Thymus (tissue), 14 donors: ENCODE data around the gene GMFB. TPM values are rescaled to one million over a fixed set of nuclear protein-coding genes. Genes with fewer than 3 reads are reported as not detected.

Source experiments
- DNase-seq, 9 donors: peaks; one replicate each; pipeline ENCODE4 v3.0.0-alpha.2; 2013; ENCODE audit warnings: low spot score in 9 of 9, low read depth in 6 of 9, missing footprints in 1 of 9
- H3K27ac ChIP-seq, 2 donors: one replicate each; pipeline ENCODE4 v1.5.1; 2013; ENCODE audit warnings: control low read depth in 1 of 2, low read depth in 1 of 2, low read length in 1 of 2, mild to moderate bottlenecking in 1 of 2, moderate library complexity in 1 of 2
- H3K27me3 ChIP-seq, 2 donors: one replicate each; pipeline ENCODE4 v1.5.1; 2013; ENCODE audit warnings: low read length in 1 of 2; ENCODE audit not compliant: control insufficient read depth in 2 of 2, insufficient read depth in 1 of 2
- H3K36me3 ChIP-seq, 2 donors: one replicate each; pipeline ENCODE4 v1.5.1; 2013; ENCODE audit warnings: low read length in 1 of 2, mild to moderate bottlenecking in 1 of 2, moderate library complexity in 1 of 2; ENCODE audit not compliant: control insufficient read depth in 2 of 2, insufficient read depth in 2 of 2
- H3K4me1 ChIP-seq, 2 donors: one replicate each; pipeline ENCODE4 v1.5.1; 2013; ENCODE audit warnings: low read length in 2 of 2; ENCODE audit not compliant: control insufficient read depth in 2 of 2, insufficient read depth in 2 of 2
- H3K4me3 ChIP-seq, 2 donors: one replicate each; pipeline ENCODE4 v1.5.1; 2013; ENCODE audit warnings: low read length in 2 of 2, control low read depth in 1 of 2, mild to moderate bottlenecking in 1 of 2
- H3K9me3 ChIP-seq, 2 donors: one replicate each; pipeline ENCODE4 v1.5.1; 2013; ENCODE audit warnings: low read length in 1 of 2, mild to moderate bottlenecking in 1 of 2; ENCODE audit not compliant: control insufficient read depth in 2 of 2, insufficient read depth in 1 of 2
- WGBS: extraction: QIAGEN DNeasy Blood & Tissue Kit; methylation state at CpG from one replicate; pipeline ENCODE4 v1.1.7; 2013; 5-methylcytosine and 5-hydroxymethylcytosine counted together
- long read RNA-seq, 10 donors: transcript quantifications; one replicate each; lab custom pipeline, GENCODE V29; 2026
- polyA plus RNA-seq: library from polyadenylated mRNA; stranded (reverse); fragments of 200-250 nt; gene quantifications from one replicate; pipeline ENCODE4 v1.2.3, GENCODE V29; 2013
- total RNA-seq: library from RNA; stranded (reverse); fragments of 120-200 nt; gene quantifications from one replicate; pipeline ENCODE4 v1.2.4, GENCODE V29; 2013
- donor health status: healthy.

GMFB gene
- total RNA-seq (29.7 TPM), polyA plus RNA-seq (24.6 TPM)
- long read RNA-seq, donor 1, full-length matches to known transcripts, result 2 of 2 reads
- long read RNA-seq, donor 1, partial matches to known transcripts, result 0 of 2 reads
- long read RNA-seq, donor 1, other reads (novel, unspliced or antisense), result 0 of 2 reads
- long read RNA-seq, donor 2, result 0 reads
- long read RNA-seq, donor 3, full-length matches to known transcripts, result 14 of 14 reads
- long read RNA-seq, donor 3, partial matches to known transcripts, result 0 of 14 reads
- long read RNA-seq, donor 3, other reads (novel, unspliced or antisense), result 0 of 14 reads
- long read RNA-seq, donor 4, full-length matches to known transcripts, result 3 of 3 reads
- long read RNA-seq, donor 4, partial matches to known transcripts, result 0 of 3 reads
- long read RNA-seq, donor 4, other reads (novel, unspliced or antisense), result 0 of 3 reads
- long read RNA-seq, donor 5, full-length matches to known transcripts, result 11 of 11 reads
- long read RNA-seq, donor 5, partial matches to known transcripts, result 0 of 11 reads
- long read RNA-seq, donor 5, other reads (novel, unspliced or antisense), result 0 of 11 reads
- long read RNA-seq, donor 6, full-length matches to known transcripts, result 12 of 12 reads
- long read RNA-seq, donor 6, partial matches to known transcripts, result 0 of 12 reads
- long read RNA-seq, donor 6, other reads (novel, unspliced or antisense), result 0 of 12 reads
- long read RNA-seq, donor 7, full-length matches to known transcripts, result 5 of 10 reads
- long read RNA-seq, donor 7, partial matches to known transcripts, result 0 of 10 reads
- long read RNA-seq, donor 7, other reads (novel, unspliced or antisense), result 5 of 10 reads
- long read RNA-seq, donor 8, full-length matches to known transcripts, result 1 of 1 reads
- long read RNA-seq, donor 8, partial matches to known transcripts, result 0 of 1 reads
- long read RNA-seq, donor 8, other reads (novel, unspliced or antisense), result 0 of 1 reads
- long read RNA-seq, donor 9, full-length matches to known transcripts, result 5 of 5 reads
- long read RNA-seq, donor 9, partial matches to known transcripts, result 0 of 5 reads
- long read RNA-seq, donor 9, other reads (novel, unspliced or antisense), result 0 of 5 reads
- long read RNA-seq, donor 10, full-length matches to known transcripts, result 4 of 10 reads
- long read RNA-seq, donor 10, partial matches to known transcripts, result 0 of 10 reads
- long read RNA-seq, donor 10, other reads (novel, unspliced or antisense), result 6 of 10 reads

GRCh38 chr14:54488646-54489317 is at the start of gene GMFB:
Gene GMFB, minus strand, starts transcription at chr14:54488980. Its CDS starts 53 bp downstream, at chr14:54488927.
- H3K27ac ChIP-seq, result peak within 1 kb of the TSS; percentile 69 to 89

GRCh38 chr14:54538055-54538454 is 49.3 kb upstream of the GMFB start:
- Histone ChIP-seq H3K27me3 (no peaks in the 10 kb centered on the region), H3K9me3 (no peaks in the 10 kb centered on the region), H3K27ac (no peak overlapping the region), H3K36me3 (no peaks in the 10 kb centered on the region), H3K4me3 (no peak overlapping the region), H3K4me1 (no peaks in the 10 kb centered on the region)
- no peak for DNase-seq
- WGBS, result over 99% methylated on average over 3 of the region's 3 CpGs

More at GRCh38 chr14:54488646-54489317, at the start of gene GMFB:
- Histone ChIP-seq H3K4me3 (peak within 1 kb of the TSS; percentile 77 to 87), H3K9me3 (no peaks in the 10 kb centered on the region), H3K36me3 (no peaks in the 10 kb centered on the region), H3K27me3 (no peaks in the 10 kb centered on the region), H3K4me1 (peaks cover 4 to 17% of the 10 kb centered on the region in 2 donors)
- DNase-seq, result peak in 8 of 9 donors; percentile 56 to 91 (median 69)
- WGBS, result 0% methylated on average over 51 of the region's 51 CpGs

- H3K36me3 ChIP-seq, result no peaks in the 10 kb centered on the region
Measured at GRCh38 chr14:54537651-54538050, 48.9 kb upstream of the GMFB start.

GRCh38 chr14:54535646-54536045 is 46.9 kb upstream of the GMFB start:
- H3K9me3 ChIP-seq, result no peaks in the 10 kb centered on the region
- DNase-seq, result no peak
- no peak overlapping the region for H3K27ac ChIP-seq
- no peaks in the 10 kb centered on the region for H3K36me3 ChIP-seq
- H3K4me1 ChIP-seq, result no peaks in the 10 kb centered on the region
- no peak overlapping the region for H3K4me3 ChIP-seq
- H3K27me3 ChIP-seq, result no peaks in the 10 kb centered on the region
- 96% methylated on average over 2 of the region's 2 CpGs for WGBS

More at GRCh38 chr14:54537651-54538050, 48.9 kb upstream of the GMFB start:
- WGBS, result 96% methylated on average over 2 of the region's 2 CpGs
- Histone ChIP-seq H3K27me3 (no peaks in the 10 kb centered on the region), H3K9me3 (no peaks in the 10 kb centered on the region), H3K27ac (no peak overlapping the region), H3K4me1 (no peaks in the 10 kb centered on the region), H3K4me3 (no peak overlapping the region)
- DNase-seq, result no peak

GRCh38 chr14:54535126-54535525 is 46.3 kb upstream of the GMFB start:
- 93% methylated on average over 1 of the region's 1 CpG for WGBS
- Histone ChIP-seq H3K27me3 (no peaks in the 10 kb centered on the region), H3K9me3 (no peaks in the 10 kb centered on the region), H3K4me1 (no peaks in the 10 kb centered on the region), H3K36me3 (no peaks in the 10 kb centered on the region), H3K4me3 (no peak overlapping the region), H3K27ac (no peak overlapping the region)
- DNase-seq, result no peak

GRCh38 chr14:54533100-54533499 is 44.3 kb upstream of the GMFB start:
- H3K27me3 ChIP-seq, result no peaks in the 10 kb centered on the region
- H3K36me3 ChIP-seq, result no peaks in the 10 kb centered on the region

GRCh38 chr14:54532111-54533012 is 43.6 kb upstream of the GMFB start:
- Histone ChIP-seq H3K27me3 (no peaks in the 10 kb centered on the region), H3K27ac (no peak overlapping the region), H3K9me3 (no peaks in the 10 kb centered on the region), H3K4me1 (no peaks in the 10 kb centered on the region), H3K4me3 (no peak overlapping the region), H3K36me3 (no peaks in the 10 kb centered on the region)
- DNase-seq, result no peak
- WGBS, result 95% methylated on average over 3 of the region's 3 CpGs

More at GRCh38 chr14:54533100-54533499, 44.3 kb upstream of the GMFB start:
- no peak overlapping the region for H3K4me3 ChIP-seq
- no peak for DNase-seq
- H3K4me1 ChIP-seq, result no peaks in the 10 kb centered on the region
- H3K27ac ChIP-seq, result no peak overlapping the region
- 98% methylated on average over 1 of the region's 1 CpG for WGBS
- no peaks in the 10 kb centered on the region for H3K9me3 ChIP-seq

GRCh38 chr14:54529811-54530210 is 41.0 kb upstream of the GMFB start:
- Histone ChIP-seq H3K4me1 (no peaks in the 10 kb centered on the region), H3K27me3 (no peaks in the 10 kb centered on the region), H3K9me3 (no peaks in the 10 kb centered on the region), H3K27ac (no peak overlapping the region), H3K36me3 (peaks cover 0 to 4% of the 10 kb centered on the region in 2 donors), H3K4me3 (no peak overlapping the region)
- DNase-seq, result no peak
- WGBS, result 89% methylated on average over 1 of the region's 1 CpG
